Measurements from ENCODE around the gene SLC35A1. TPM values are rescaled to one million over a fixed set of nuclear protein-coding genes. Genes with fewer than 3 reads are reported as not detected.

The SLC35A1 gene
- total and polyA plus RNA-seq, 3 donors from 2014 or later: 16.5 to 20.2 (median 17.2) TPM

- Histone ChIP-seq H3K27me3 (no peaks in the 10 kb centered on the region), H3K36me3 (ENCODE audit: low read depth, missing control alignments) (peaks cover 5% of the 10 kb centered on the region), H3K4me1 (no peaks in the 10 kb centered on the region), H3K4me3 (no peak overlapping the region), H3K27ac (no peak overlapping the region), H3K9me3 (no peaks in the 10 kb centered on the region)
- intact Hi-C loops (cut with DNase I; ENCODE audit: low total_unique reads): no loop called here
- no peak for DNase-seq
- TF ChIP-seq POLR2A (IDR thresholded peaks at IDR 0.05) (no peak), CTCF (IDR thresholded peaks at IDR 0.05) (no peak)
- 52 to 62% methylated on average over 2 of the region's 2 CpGs for WGBS, 2 donors
These were observed 42.1 kb downstream of the SLC35A1 start for GRCh38 chr6:87514831-87515230.

- H3K4me1 ChIP-seq: no peaks in the 10 kb centered on the region
- no peak for DNase-seq
- intact Hi-C loops (cut with DNase I; ENCODE audit: low total_unique reads): no loop called here
- H3K4me3 ChIP-seq: no peak overlapping the region
- no peaks in the 10 kb centered on the region for H3K9me3 ChIP-seq
- no peak overlapping the region for H3K27ac ChIP-seq
- 92 to 93% methylated on average over 8 of the region's 8 CpGs for WGBS, 2 donors
- TF ChIP-seq POLR2A (IDR thresholded peaks at IDR 0.05) (no peak), CTCF (IDR thresholded peaks at IDR 0.05) (no peak)
- peaks cover 5% of the 10 kb centered on the region for H3K36me3 ChIP-seq (ENCODE audit: low read depth, missing control alignments)
- no peaks in the 10 kb centered on the region for H3K27me3 ChIP-seq
These were observed 45.7 kb downstream of the SLC35A1 start for GRCh38 chr6:87518453-87518852.

- Histone ChIP-seq H3K27me3 (no peaks in the 10 kb centered on the region), H3K36me3 (ENCODE audit: low read depth, missing control alignments) (peaks cover 5% of the 10 kb centered on the region), H3K4me3 (no peak overlapping the region), H3K27ac (no peak overlapping the region), H3K4me1 (no peaks in the 10 kb centered on the region), H3K9me3 (no peaks in the 10 kb centered on the region)
- DNase-seq: no peak
- WGBS, 2 donors: 79 to 93% methylated on average over 3 of the region's 3 CpGs
- intact Hi-C loops (cut with DNase I; ENCODE audit: low total_unique reads): no loop called here
- TF ChIP-seq CTCF (IDR thresholded peaks at IDR 0.05) (no peak), POLR2A (IDR thresholded peaks at IDR 0.05) (no peak)
These were observed 49.9 kb downstream of the SLC35A1 start for GRCh38 chr6:87522686-87523085.

- intact Hi-C loops (cut with DNase I; ENCODE audit: low total_unique reads): no loop called here
- DNase-seq: no peak
- 76 to 80% methylated on average over 1 of the region's 1 CpG for WGBS, 2 donors
- H3K9me3 ChIP-seq: no peaks in the 10 kb centered on the region
- H3K4me3 ChIP-seq: no peak overlapping the region
- H3K4me1 ChIP-seq: no peaks in the 10 kb centered on the region
- no peak overlapping the region for H3K27ac ChIP-seq
- no peaks in the 10 kb centered on the region for H3K36me3 ChIP-seq (ENCODE audit: low read depth, missing control alignments)
- no peaks in the 10 kb centered on the region for H3K27me3 ChIP-seq
- TF ChIP-seq CTCF (IDR thresholded peaks at IDR 0.05): no peak
- no peak for TF ChIP-seq POLR2A (IDR thresholded peaks at IDR 0.05)
These were observed 56.4 kb downstream of the SLC35A1 start for GRCh38 chr6:87529221-87529620.

GRCh38 chr6:87534377-87535047 is 61.7 kb downstream of the SLC35A1 start:
- Histone ChIP-seq H3K36me3 (ENCODE audit: low read depth, missing control alignments) (no peaks in the 10 kb centered on the region), H3K4me1 (no peaks in the 10 kb centered on the region), H3K9me3 (no peaks in the 10 kb centered on the region), H3K27ac (no peak overlapping the region), H3K27me3 (no peaks in the 10 kb centered on the region), H3K4me3 (no peak overlapping the region)
- WGBS, 2 donors: 95 to 100% methylated on average over 2 of the region's 2 CpGs
- no peak for TF ChIP-seq POLR2A (IDR thresholded peaks at IDR 0.05)
- no peak for TF ChIP-seq CTCF (IDR thresholded peaks at IDR 0.05)
- intact Hi-C loops (cut with DNase I; ENCODE audit: low total_unique reads): no loop called here
- DNase-seq: no peak

Data from testis (tissue), 3 donors.